IMR-90 (cell line): Measurements from ENCODE around the gene MGST2. TPM values are rescaled to one million over a fixed set of nuclear protein-coding genes. Genes with fewer than 3 reads are reported as not detected.

Source experiments
- ATAC-seq: fragments of 200-7000 bp; cut with Tn5 transposase; 2 replicates; pipeline ENCODE4 v1.9.1; 2020; ENCODE audit warnings: low read depth, mild to moderate bottlenecking, moderate library complexity
- BruUV-seq: library from RNA; stranded (reverse); fragments of 400-500 nt; replicated peaks from 2 replicates; lab custom pipeline; 2021; lab: Mats Ljungman, UMichigan
- CTCF ChIA-PET: fragments of 300-600 bp; formaldehyde crosslinking; extraction: SDS; loops from one replicate; lab custom pipeline; 2021; ENCODE audit warnings: antibody characterized with exemption; lab: Yijun Ruan, JAX
- POLR2A ChIA-PET: fragments of 300-600 bp; sonication (Branson Sonifier 250); formaldehyde crosslinking; loops from one replicate; lab custom pipeline; 2022; ENCODE audit warnings: antibody characterized with exemption; ENCODE audit not compliant: unreplicated experiment; lab: Charles Lee
- DNase-seq: peaks from one replicate; pipeline ENCODE4 v3.0.0; 2013
- H2AFZ ChIP-seq: replicated peaks from 2 replicates; pipeline ENCODE3; 2013; ENCODE audit warnings: low read length, mild to moderate bottlenecking; ENCODE audit not compliant: poor library complexity
- H2AK5ac ChIP-seq: 2 replicates; pipeline ENCODE4 v1.6.1; 2013; ENCODE audit warnings: low read depth, low read length, inconsistent platforms
- H2AK9ac ChIP-seq: replicated peaks from 2 replicates; pipeline ENCODE3; 2013; ENCODE audit warnings: mild to moderate bottlenecking, low read depth, low read length, moderate library complexity; ENCODE audit not compliant: poor library complexity
- H2BK120ac ChIP-seq: 2 replicates; pipeline ENCODE4 v1.6.1; 2013; ENCODE audit warnings: low read depth, low read length, inconsistent platforms
- H2BK15ac ChIP-seq: 3 replicates; pipeline ENCODE4 v1.6.1; 2013; ENCODE audit warnings: low read depth, low read length, inconsistent platforms
- H2BK20ac ChIP-seq: 2 replicates; pipeline ENCODE4 v1.6.1; 2013; ENCODE audit warnings: low read depth, mild to moderate bottlenecking, inconsistent platforms, low read length, moderate library complexity
- H2BK5ac ChIP-seq: 2 replicates; pipeline ENCODE4 v1.6.1; 2013; ENCODE audit warnings: mild to moderate bottlenecking, low read depth, low read length, inconsistent platforms; ENCODE audit not compliant: poor library complexity, severe bottlenecking
- H3K14ac ChIP-seq: replicated peaks from 2 replicates; pipeline ENCODE4 v1.6.1; 2013; ENCODE audit warnings: low read depth, low read length, inconsistent platforms
- H3K18ac ChIP-seq: 2 replicates; pipeline ENCODE4 v1.6.1; 2013; ENCODE audit warnings: low read depth, low read length, control low read depth
- H3K23ac ChIP-seq: 2 replicates; pipeline ENCODE4 v1.6.1; 2013; ENCODE audit warnings: low read depth, low read length, inconsistent platforms
- H3K27ac ChIP-seq: 2 replicates; pipeline ENCODE4 v1.5.1; 2013; ENCODE audit warnings: mild to moderate bottlenecking, control low read depth, low read length; ENCODE audit not compliant: insufficient read depth
- H3K27me3 ChIP-seq: 2 replicates; pipeline ENCODE4 v1.6.1; 2013; ENCODE audit warnings: low read length; ENCODE audit not compliant: control insufficient read depth, insufficient read depth
- H3K36me3 ChIP-seq: 2 replicates; pipeline ENCODE4 v1.6.1; 2013; ENCODE audit warnings: low read length, mixed read lengths; ENCODE audit not compliant: control insufficient read depth, insufficient read depth
- H3K4ac ChIP-seq: 2 replicates; pipeline ENCODE4 v1.6.1; 2013; ENCODE audit warnings: low read depth, low read length, inconsistent platforms
- H3K4me1 ChIP-seq: 2 replicates; pipeline ENCODE4 v1.6.1; 2013; ENCODE audit warnings: low read length, mixed read lengths; ENCODE audit not compliant: control insufficient read depth, insufficient read depth
- H3K4me2 ChIP-seq: 2 replicates; pipeline ENCODE4 v1.6.1; 2013; ENCODE audit warnings: low read depth, mild to moderate bottlenecking, control low read depth, low read length, moderate library complexity
- H3K4me3 ChIP-seq: 2 replicates; pipeline ENCODE4 v1.5.1; 2013; ENCODE audit warnings: low read depth, mild to moderate bottlenecking, control low read depth, low read length, moderate library complexity; ENCODE audit not compliant: insufficient read depth
- H3K56ac ChIP-seq: 2 replicates; pipeline ENCODE4 v1.6.1; 2013; ENCODE audit warnings: low read length, inconsistent platforms; ENCODE audit not compliant: insufficient read depth; ENCODE audit errors: extremely low read depth
- H3K79me1 ChIP-seq, 2 experiments: 2 replicates each; pipeline ENCODE4 v1.6.1; 2013; ENCODE audit warnings: low read length in 2 of 2, inconsistent platforms in 1 of 2, low read depth in 1 of 2
- H3K9ac ChIP-seq: 2 replicates; pipeline ENCODE4 v1.6.1; 2013; ENCODE audit warnings: low read depth, low read length, control low read depth
- H3K9me1 ChIP-seq: 2 replicates; pipeline ENCODE4 v1.6.1; 2013; ENCODE audit warnings: low read length, inconsistent platforms; ENCODE audit not compliant: insufficient read depth
- H3K9me3 ChIP-seq: 2 replicates; pipeline ENCODE4 v1.6.1; 2013; ENCODE audit warnings: low read length; ENCODE audit not compliant: control insufficient read depth, insufficient read depth
- H4K20me1 ChIP-seq: 2 replicates; pipeline ENCODE4 v1.6.1; 2013; ENCODE audit warnings: low read length, inconsistent platforms; ENCODE audit not compliant: insufficient read depth
- H4K5ac ChIP-seq: 2 replicates; pipeline ENCODE4 v1.6.1; 2013; ENCODE audit warnings: mild to moderate bottlenecking, low read depth, low read length, control low read depth
- H4K8ac ChIP-seq, 2 experiments: 2 replicates each; pipeline ENCODE4 v1.6.1; 2013; ENCODE audit warnings: low read depth in 2 of 2, low read length in 2 of 2, control low read depth in 1 of 2, inconsistent platforms in 1 of 2
- H4K91ac ChIP-seq: 2 replicates; pipeline ENCODE4 v1.6.1; 2013; ENCODE audit warnings: low read depth, low read length, inconsistent platforms; ENCODE audit not compliant: insufficient read depth
- BHLHE40 ChIP-seq: fragments of 150-350 bp; IDR thresholded peaks from 2 replicates; pipeline ENCODE4 v1.6.1; 2016; ENCODE audit warnings: mild to moderate bottlenecking, low read depth, low read length
- MAFK ChIP-seq: IDR thresholded peaks from 2 replicates; pipeline ENCODE4 v1.6.1; 2012; ENCODE audit warnings: low read depth, low read length, improper control_type of control experiment
- MAZ ChIP-seq: IDR thresholded peaks from 2 replicates; pipeline ENCODE4 v1.6.1; 2012; ENCODE audit warnings: low read depth, mild to moderate bottlenecking, low read length, improper control_type of control experiment, moderate library complexity, borderline replicate concordance
- MXI1 ChIP-seq: IDR thresholded peaks from 2 replicates; pipeline ENCODE4 v1.6.1; 2012; ENCODE audit warnings: low read depth, mild to moderate bottlenecking, low read length, moderate library complexity, borderline replicate concordance
- NFE2L2 ChIP-seq: fragments of 150-350 bp; IDR thresholded peaks from 2 replicates; pipeline ENCODE4 v1.6.1; 2016; ENCODE audit warnings: low read depth, mild to moderate bottlenecking, low read length
- POLR2A ChIP-seq: IDR thresholded peaks from 2 replicates; pipeline ENCODE4 v1.6.1; 2012; ENCODE audit warnings: mild to moderate bottlenecking, low read depth, low read length
- RAD21 ChIP-seq: IDR thresholded peaks from 2 replicates; pipeline ENCODE4 v1.6.1; 2012; ENCODE audit warnings: low read length, improper control_type of control experiment
- RFX5 ChIP-seq: IDR thresholded peaks from 2 replicates; pipeline ENCODE4 v1.8.0; 2012; ENCODE audit warnings: low read depth, mild to moderate bottlenecking, low read length, moderate library complexity
- WGBS, 2 experiments: methylation state at CpG; one replicate each; pipeline versions ENCODE4 v1.1.5 to v1.1.7; 2013; ENCODE audit warnings: missing lambda C conversion rate in 2 of 2; ENCODE audit not compliant: insufficient read length in 1 of 2; ENCODE audit errors: extremely low coverage in 2 of 2; 5-methylcytosine and 5-hydroxymethylcytosine counted together
- dilution Hi-C: fragments of 300-500 bp; cut with HindIII; formaldehyde crosslinking; loops from one replicate; pipeline ENCODE4 v1.14.3; 2018; ENCODE audit warnings: low sequenced_read_pairs; ENCODE audit not compliant: unreplicated experiment
- in situ Hi-C: fragments of 300-500 bp; cut with MboI; formaldehyde crosslinking; loops from 3 replicates; pipeline ENCODE4 v1.14.3; 2019; ENCODE audit warnings: low sequenced_read_pairs, inconsistent platforms, mixed read lengths
- intact Hi-C: fragments of 100-400 bp; cut with micrococcal nuclease; formaldehyde crosslinking; loops from 2 replicates; pipeline ENCODE4 v1.10.0; 2022
- polyA plus RNA-seq, 3 experiments: library from polyadenylated mRNA; depleted of rRNA; stranded (reverse); fragments of >200 nt; gene quantifications; 2 replicates each; pipeline ENCODE4 v1.2.3, GENCODE V29; 2012; ENCODE audit warnings: low replicate concordance in 1 of 3
- total RNA-seq: library from RNA; depleted of rRNA; stranded (reverse); fragments of >200 nt; gene quantifications from 2 replicates; pipeline ENCODE4 v1.2.3, GENCODE V29; 2012
- TF ChIP-seq, protein P1 (sequence below): fragments of 150-350 bp; IDR thresholded peaks from 2 replicates; pipeline ENCODE4 v1.6.1; 2017; ENCODE audit warnings: mild to moderate bottlenecking, antibody characterized with exemption, low read length, low read depth
- TF ChIP-seq, protein P2 (sequence below): fragments of 150-350 bp; IDR thresholded peaks from 2 replicates; pipeline ENCODE4 v1.6.1; 2016; ENCODE audit warnings: low read depth, mild to moderate bottlenecking, low read length, moderate library complexity, borderline replicate concordance

Gene MGST2
- total and polyA plus RNA-seq, 2 of the 4 experiments (the other 2 are of a cell fraction) = 4.8 to 10.5 TPM

DNA sequence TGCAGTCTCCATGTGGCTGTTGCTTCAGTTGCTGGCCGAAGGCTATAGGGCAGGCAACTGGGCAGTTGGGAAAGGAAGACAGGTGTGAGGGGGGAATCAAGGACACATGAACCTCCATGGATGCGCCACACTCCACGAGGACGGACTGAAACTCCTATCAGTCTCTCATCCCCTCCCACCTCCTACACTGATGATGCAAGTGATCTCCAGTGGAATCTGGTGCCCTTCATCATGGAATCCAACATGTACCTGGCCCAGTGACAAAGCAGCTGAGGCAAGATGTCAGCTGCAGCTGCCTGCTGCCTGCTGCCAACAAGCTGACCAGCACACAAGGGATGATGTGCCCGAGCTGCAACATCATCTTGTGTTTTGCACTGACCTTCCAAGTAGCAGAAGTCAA lies 26.0 kb upstream of the MGST2 start:
- Histone ChIP-seq H3K56ac (no peak overlapping the region), H3K4me1 (peaks cover 2% of the 10 kb centered on the region; the same call in 1 of the 2 replicates), H2BK5ac (no peak overlapping the region), H4K20me1 (no peaks in the 10 kb centered on the region), H3K18ac (no peak overlapping the region), H3K4ac (no peak overlapping the region), H3K79me1 (no peaks in the 10 kb centered on the region), H3K9me3 (peaks cover 7% of the 10 kb centered on the region), H3K4me2 (no peak overlapping the region), H3K14ac (no peak overlapping the region; the same call in 1 of the 2 replicates), H4K8ac (no peak overlapping the region), H4K91ac (no peak overlapping the region), H4K5ac (no peak overlapping the region), H3K23ac (no peak overlapping the region), H3K9me1 (0 out of 2 replicates have a peak, but pooled peaks cover 2% of the 10 kb centered on the region), H3K27me3 (peaks cover 4% of the 10 kb centered on the region), H2BK15ac (no peak overlapping the region), H2BK120ac (no peak overlapping the region), H3K9ac (no peak overlapping the region), H3K36me3 (no peaks in the 10 kb centered on the region), H2BK20ac (no peak overlapping the region), H2AFZ (peak overlapping the region; percentile 32), H3K27ac (no peak overlapping the region), H2AK5ac (no peak overlapping the region), H2AK9ac (peak overlapping the region; percentile 42), H3K4me3 (no peak overlapping the region)
- 90% methylated on average over 2 of the region's 5 CpGs; no CpG with 5 or more reads in 1 of the 2 experiments for WGBS, 2 experiments
- ChIA-PET POLR2A (no interaction called here), CTCF (interaction anchor here (1.1 to 1.6 kb wide), 2 partner anchors 20 to 36 kb away, joined by 3 to 5 read pairs; no protein-coding TSS in a partner anchor)
- in situ Hi-C loops (no loop called here), dilution Hi-C loops (no loop called here), intact Hi-C loops (no loop called here)
- DNase-seq (no peak), ATAC-seq (no peak)
- BruUV-seq = no TSS peak
- TF ChIP-seq MAZ (no peak), RAD21 (no peak), BHLHE40 (no peak), POLR2A (no peak), MAFK (no peak), RFX5 (no peak), MXI1 (no peak), NFE2L2 (no peak)
- TF ChIP-seq, protein P1, sequence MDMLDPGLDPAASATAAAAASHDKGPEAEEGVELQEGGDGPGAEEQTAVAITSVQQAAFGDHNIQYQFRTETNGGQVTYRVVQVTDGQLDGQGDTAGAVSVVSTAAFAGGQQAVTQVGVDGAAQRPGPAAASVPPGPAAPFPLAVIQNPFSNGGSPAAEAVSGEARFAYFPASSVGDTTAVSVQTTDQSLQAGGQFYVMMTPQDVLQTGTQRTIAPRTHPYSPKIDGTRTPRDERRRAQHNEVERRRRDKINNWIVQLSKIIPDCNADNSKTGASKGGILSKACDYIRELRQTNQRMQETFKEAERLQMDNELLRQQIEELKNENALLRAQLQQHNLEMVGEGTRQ = no peak
- TF ChIP-seq, protein P2, sequence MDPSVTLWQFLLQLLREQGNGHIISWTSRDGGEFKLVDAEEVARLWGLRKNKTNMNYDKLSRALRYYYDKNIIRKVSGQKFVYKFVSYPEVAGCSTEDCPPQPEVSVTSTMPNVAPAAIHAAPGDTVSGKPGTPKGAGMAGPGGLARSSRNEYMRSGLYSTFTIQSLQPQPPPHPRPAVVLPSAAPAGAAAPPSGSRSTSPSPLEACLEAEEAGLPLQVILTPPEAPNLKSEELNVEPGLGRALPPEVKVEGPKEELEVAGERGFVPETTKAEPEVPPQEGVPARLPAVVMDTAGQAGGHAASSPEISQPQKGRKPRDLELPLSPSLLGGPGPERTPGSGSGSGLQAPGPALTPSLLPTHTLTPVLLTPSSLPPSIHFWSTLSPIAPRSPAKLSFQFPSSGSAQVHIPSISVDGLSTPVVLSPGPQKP = no peak
